Heart left ventricle (tissue), 13 donors: ENCODE measurements around the gene LCN10.

ENCODE experiments used
- CTCF ChIP-seq, 12 donors: fragments of 200-600 bp; sonication (generic) in 4 of 12; IDR thresholded peaks; one replicate each; pipeline versions ENCODE4 v1.5.0 to v1.8.0; 2018 to 2022; ENCODE audit warnings: antibody characterized with exemption in 12 of 12, mild to moderate bottlenecking in 5 of 12
- POLR2A ChIP-seq, 2 donors: fragments of 450-650 bp; IDR thresholded peaks; one replicate each; pipeline ENCODE4 v1.6.1; 2017; ENCODE audit warnings: antibody characterized with exemption in 2 of 2, mild to moderate bottlenecking in 2 of 2, moderate library complexity in 2 of 2
- donor health status: ischemic (EF 13 %, LVEDD 7.1; RV severe dilation, severe dysfunction).
- donor health status: DM: no; HTN: yes; CAD: no.
- donor health status: DM: no; HTN: no; CAD: no.
- donor health status: ischemic (EF 25% LVEDD 6.9; RV normal size, moderate dysfunction).
- donor health status: ischemic (EF 25% LVEDD 5.7; RV mildly dilated, moderate dysfunction).
- donor health status: ischemic (EF 35%, LVEDD 5.7; RV mildly dilated, moderate dysfunction).
- donor health status: nonischemic (EF 11% LVEDD 7.7; RV severe dilation, severe dysfunction).
- donor health status: DM: yes; HTN: yes; CAD: no.
- donor health status: PGD.
- donor health status: ischemic (EF 29% LVEDD 5.4; RV normal size, mild dysfunction).
- donor health status: nonischemic (EF 23%, LVEDD 6.1; RV moderate dilation, normal function).

- no peak for TF ChIP-seq CTCF (IDR thresholded peaks at IDR 0.05)
- TF ChIP-seq POLR2A (IDR thresholded peaks at IDR 0.05) = no peak
These were observed 34.8 kb downstream of the LCN10 start for GRCh38 chr9:136707849-136708517.
